Measurements from ENCODE around the gene CLCF1.
"Not testable (repeated sequence)": the region's sequence is repeated elsewhere in the genome, so short reads cannot be mapped to it uniquely, and the experiment has no call there.

CLCF1 gene

DNA sequence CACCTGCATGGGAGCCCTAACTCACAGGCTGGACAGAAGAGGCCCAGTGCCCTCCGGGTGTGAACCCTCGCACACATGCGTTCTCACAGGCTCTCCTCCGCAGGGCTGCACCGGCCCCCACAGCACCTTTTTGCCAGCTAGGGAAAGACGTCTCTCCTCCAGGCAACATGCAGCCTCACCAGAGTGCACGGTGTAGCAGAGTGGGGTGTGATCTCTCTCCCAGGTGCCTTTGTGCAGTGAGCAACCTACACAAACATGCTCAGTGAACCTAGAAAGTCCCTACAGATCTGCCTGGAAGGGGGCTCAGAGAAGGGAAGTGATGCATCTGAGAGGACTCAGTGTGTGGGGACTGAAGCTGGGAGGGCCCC, 38.4 kb upstream of the CLCF1 start:
- Mint-ChIP-seq H3K27me3 (no peaks in the 10 kb centered on the region), H3K9me3 (no peaks in the 10 kb centered on the region), H3K4me3 (no peak overlapping the region), H3K36me3 (ENCODE audit: low read depth) (peaks cover 7% of the 10 kb centered on the region), H3K4me1 (ENCODE audit: low read depth) (peaks cover 82% of the 10 kb centered on the region), H3K27ac (no peak overlapping the region)

DNA sequence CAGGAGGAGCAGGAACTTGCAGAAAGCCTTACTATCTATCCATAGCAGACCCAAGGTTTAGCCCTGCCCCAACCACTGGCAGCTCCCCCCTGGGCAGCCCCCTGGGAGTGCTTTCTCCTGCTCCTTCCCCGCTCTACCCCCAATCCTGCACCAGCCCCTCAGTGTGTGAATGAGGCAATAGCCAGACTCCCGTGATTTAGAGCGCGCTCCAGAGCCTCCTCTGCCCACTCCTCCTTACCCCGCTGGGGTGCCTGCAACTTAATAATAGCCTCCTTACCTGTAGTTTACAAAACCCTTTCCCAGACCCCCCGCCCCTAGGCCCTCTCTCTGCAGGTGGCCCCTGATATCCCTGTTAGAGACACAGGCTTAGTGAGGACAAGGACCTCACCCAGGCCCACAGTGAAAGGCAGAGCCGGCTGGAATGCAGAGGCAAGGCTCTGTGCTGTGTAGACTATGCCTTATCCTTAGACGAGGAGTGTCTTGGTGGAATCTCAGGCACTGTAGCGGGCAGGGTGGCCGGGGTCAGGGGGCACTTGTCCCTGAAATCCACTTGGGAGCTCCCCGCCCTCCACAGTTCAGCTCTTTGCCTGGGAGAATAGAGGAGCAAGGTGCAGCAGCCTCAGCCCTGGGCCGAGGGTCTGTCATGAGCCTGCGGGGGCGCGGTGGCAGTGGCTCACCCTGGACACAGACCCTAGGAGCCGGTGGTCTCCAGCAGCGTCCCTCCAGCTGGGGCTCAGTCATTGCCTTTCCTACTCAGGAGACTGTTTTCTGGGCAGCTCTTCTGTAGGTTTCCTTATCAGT, 37.8 kb upstream of the CLCF1 start:
- peaks cover 9% of the 10 kb centered on the region for H3K36me3 Mint-ChIP-seq (ENCODE audit: low read depth)
- peaks cover 81% of the 10 kb centered on the region for H3K4me1 Mint-ChIP-seq (ENCODE audit: low read depth)
- H3K4me3 Mint-ChIP-seq: no peak overlapping the region
- no peaks in the 10 kb centered on the region for H3K27me3 Mint-ChIP-seq
- H3K9me3 Mint-ChIP-seq: no peaks in the 10 kb centered on the region
- H3K27ac Mint-ChIP-seq: no peak overlapping the region

DNA sequence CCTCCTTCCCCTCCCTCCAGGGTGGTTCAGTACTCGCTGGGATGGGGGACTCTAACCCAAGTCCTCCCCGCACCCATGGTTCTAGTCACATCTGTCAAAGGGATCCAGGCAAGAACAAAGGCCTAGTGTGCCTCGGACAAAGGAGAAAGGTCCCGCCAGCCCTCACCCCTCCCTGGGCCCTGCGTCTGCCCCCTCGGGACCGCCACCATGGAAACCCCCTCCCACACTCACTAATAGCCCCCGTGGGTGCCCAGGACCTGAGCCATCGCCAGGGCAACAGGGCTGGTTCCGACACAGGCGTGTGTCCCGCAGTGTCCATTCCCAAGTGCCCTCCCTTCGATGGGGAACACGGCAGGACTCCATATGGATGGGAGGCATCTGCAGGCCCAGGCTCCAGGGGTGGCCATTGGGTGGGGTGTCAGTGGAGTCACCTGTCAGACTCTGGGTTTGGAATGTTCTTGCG, 37.0 kb upstream of the CLCF1 start:
- H3K9me3 Mint-ChIP-seq: no peaks in the 10 kb centered on the region
- no peaks in the 10 kb centered on the region for H3K27me3 Mint-ChIP-seq
- H3K27ac Mint-ChIP-seq: peak overlapping the region; percentile 92
- H3K4me3 Mint-ChIP-seq: peak overlapping the region; percentile 98
- H3K4me1 Mint-ChIP-seq (ENCODE audit: low read depth): peaks cover 83% of the 10 kb centered on the region
- peaks cover 12% of the 10 kb centered on the region for H3K36me3 Mint-ChIP-seq (ENCODE audit: low read depth)

DNA sequence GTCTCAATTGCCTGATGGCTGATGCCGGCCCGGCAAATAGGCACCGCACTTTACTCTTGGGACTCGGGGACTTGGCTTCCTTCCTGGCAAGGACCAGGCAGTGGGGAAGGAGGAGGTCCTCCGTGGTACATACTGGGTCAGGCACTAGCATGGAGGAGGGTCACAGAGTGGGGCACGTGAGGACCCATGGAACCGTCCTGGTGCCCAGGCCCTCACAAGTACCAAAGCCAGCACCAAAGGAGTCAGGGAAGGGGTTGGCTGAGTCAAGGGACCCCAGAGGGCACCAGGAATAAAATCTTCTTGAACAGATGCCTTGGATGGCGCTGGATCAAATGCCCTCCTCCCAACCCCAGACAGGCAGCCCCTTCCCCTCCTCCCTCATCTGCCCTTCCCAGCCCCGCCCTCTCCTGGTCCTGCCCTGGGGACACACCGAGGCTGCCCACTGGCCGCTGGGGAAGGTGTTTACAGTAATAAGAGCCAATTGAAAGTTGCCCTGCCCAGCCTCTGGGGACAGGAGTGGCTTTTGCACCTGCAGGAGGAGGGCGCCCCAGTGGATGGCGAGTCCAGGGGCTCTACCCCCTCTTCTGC, 36.5 kb upstream of the CLCF1 start:
- Mint-ChIP-seq H3K4me3 (peak overlapping the region; percentile 98), H3K27me3 (no peaks in the 10 kb centered on the region), H3K36me3 (ENCODE audit: low read depth) (peaks cover 12% of the 10 kb centered on the region), H3K4me1 (ENCODE audit: low read depth) (peaks cover 83% of the 10 kb centered on the region), H3K27ac (peak overlapping the region; percentile 92), H3K9me3 (no peaks in the 10 kb centered on the region)

DNA sequence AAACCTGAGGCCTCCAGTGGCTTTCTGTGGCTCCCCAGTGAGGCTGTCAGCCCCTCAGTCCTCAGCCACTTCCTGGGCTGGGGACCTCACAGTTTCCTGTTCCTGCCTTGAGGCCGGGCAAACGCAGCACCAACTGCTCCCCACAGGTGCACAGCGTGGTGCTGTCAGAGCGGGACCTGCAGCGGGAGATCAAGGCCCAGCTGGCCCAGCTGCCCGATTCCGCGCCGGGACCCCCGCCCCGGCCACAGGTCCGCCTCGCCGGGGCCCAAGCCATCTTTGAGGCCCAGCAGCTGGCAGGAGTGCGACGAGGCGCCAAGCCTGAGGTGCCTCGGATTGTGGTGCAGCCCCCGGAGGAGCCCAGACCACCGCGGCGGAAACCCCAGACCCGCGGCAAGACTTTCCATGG, 35.9 kb upstream of the CLCF1 start:
- H3K36me3 Mint-ChIP-seq (ENCODE audit: low read depth): peaks cover 12% of the 10 kb centered on the region
- peak overlapping the region; percentile 97 for H3K27ac Mint-ChIP-seq
- H3K4me3 Mint-ChIP-seq: peak overlapping the region; percentile 98
- H3K4me1 Mint-ChIP-seq (ENCODE audit: low read depth): peaks cover 88% of the 10 kb centered on the region
- H3K9me3 Mint-ChIP-seq: no peaks in the 10 kb centered on the region
- H3K27me3 Mint-ChIP-seq: no peaks in the 10 kb centered on the region

DNA sequence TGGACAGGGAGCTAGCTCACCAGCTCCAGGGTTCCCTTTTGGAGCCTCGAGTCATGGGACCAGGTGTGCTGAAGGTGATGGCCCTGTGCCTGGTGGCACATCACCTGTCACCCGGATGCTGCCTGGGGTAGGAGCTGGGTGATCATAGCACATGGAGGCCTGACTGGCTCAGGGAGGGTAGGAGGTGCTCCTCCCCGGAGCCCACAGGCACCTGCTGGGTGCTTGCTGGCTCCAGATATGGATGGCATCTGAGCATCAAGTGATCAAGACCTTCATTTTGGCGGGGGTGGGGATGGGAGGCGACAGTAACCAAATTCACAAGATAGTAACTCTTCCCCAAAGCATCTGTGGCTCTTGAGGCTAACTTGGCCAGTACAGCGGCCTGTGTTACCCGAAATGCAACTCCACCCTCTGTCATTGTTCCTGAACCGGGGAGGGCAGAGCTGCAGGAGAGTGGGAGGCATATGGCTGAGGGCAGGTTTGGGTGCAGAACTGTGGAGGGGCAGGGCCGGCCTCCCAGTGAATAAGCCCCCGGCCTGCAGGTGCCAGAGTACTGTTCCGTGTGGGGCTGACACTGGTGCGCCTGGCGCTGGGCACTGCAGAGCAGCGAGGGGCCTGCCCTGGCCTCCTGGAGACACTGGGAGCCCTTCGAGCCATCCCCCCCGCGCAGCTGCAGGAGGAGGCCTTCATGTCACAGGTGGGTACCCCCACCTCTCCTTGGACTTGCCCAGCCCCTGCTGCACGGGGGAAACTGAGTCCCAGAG, 35.2 kb upstream of the CLCF1 start:
- Mint-ChIP-seq H3K27me3 (no peaks in the 10 kb centered on the region), H3K9me3 (no peaks in the 10 kb centered on the region), H3K4me1 (ENCODE audit: low read depth) (peaks cover 88% of the 10 kb centered on the region), H3K36me3 (ENCODE audit: low read depth) (peaks cover 12% of the 10 kb centered on the region), H3K4me3 (peak overlapping the region; percentile 98), H3K27ac (peak overlapping the region; percentile 97)

DNA sequence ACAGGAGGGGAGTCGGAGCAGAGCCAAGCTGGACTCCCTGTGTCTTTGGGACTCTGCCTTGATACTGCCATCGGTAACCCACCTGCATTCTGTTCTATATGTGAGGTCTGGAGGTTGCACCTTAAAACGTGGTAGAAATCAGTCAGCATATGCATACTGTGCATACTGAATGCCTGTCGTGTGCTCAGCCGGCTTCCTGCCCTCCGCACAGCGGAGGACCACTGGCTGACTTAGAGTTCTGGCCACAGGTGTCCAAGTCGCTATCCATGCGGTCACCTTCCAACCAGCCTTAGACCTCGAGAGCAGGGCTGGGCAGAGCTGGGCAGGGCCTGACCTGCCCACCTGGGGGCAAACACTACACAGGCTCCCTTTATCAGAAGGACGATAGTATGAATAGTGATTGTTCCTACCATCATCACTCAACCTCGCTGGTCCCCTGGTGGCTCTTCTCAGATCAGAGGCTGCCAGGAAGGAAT, 34.3 kb upstream of the CLCF1 start:
- H3K36me3 Mint-ChIP-seq (ENCODE audit: low read depth): peaks cover 12% of the 10 kb centered on the region
- no peaks in the 10 kb centered on the region for H3K27me3 Mint-ChIP-seq
- peak overlapping the region; percentile 98 for H3K4me3 Mint-ChIP-seq
- H3K27ac Mint-ChIP-seq: peak overlapping the region; percentile 97
- H3K9me3 Mint-ChIP-seq: no peaks in the 10 kb centered on the region
- H3K4me1 Mint-ChIP-seq (ENCODE audit: low read depth): peaks cover 88% of the 10 kb centered on the region

DNA sequence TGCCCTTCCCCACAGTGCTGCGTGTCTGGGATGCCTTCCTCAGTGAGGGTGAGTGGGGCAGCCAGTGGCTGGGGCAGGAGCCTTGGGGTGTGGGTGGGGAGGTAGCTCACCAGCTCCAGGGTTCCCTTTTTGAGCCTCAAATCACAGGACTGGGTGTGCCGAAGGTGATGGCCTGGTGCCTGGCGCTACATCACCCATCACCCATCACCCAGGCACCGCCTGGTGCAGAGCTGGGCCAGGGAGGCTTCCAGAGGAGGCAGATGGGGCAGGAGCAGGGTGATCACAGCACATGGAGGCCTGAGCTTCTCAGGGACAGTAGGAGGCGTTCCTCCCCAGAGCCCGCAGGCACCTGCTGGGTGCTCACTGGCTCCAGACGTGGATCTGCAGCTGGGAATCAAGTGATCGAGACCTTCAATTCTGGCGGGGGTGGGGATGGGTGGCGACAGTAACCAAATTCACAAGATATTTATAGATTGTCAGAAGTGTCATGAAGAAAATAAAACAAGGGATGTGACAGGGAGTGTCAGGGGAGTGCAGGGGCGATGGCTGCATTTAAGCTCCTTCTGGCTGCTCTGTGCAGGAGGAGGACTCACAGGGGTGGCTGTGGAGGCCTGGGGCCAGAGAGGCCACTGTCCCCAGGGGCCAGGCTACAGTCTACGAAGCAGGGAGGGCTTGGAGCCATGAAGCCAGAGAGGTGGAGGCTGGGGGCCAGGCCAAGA, 33.7 kb upstream of the CLCF1 start:
- Mint-ChIP-seq H3K4me3 (peak overlapping the region; percentile 98), H3K36me3 (ENCODE audit: low read depth) (peaks cover 12% of the 10 kb centered on the region), H3K27ac (peak overlapping the region; percentile 97), H3K9me3 (no peaks in the 10 kb centered on the region), H3K27me3 (no peaks in the 10 kb centered on the region), H3K4me1 (ENCODE audit: low read depth) (peaks cover 88% of the 10 kb centered on the region)

DNA sequence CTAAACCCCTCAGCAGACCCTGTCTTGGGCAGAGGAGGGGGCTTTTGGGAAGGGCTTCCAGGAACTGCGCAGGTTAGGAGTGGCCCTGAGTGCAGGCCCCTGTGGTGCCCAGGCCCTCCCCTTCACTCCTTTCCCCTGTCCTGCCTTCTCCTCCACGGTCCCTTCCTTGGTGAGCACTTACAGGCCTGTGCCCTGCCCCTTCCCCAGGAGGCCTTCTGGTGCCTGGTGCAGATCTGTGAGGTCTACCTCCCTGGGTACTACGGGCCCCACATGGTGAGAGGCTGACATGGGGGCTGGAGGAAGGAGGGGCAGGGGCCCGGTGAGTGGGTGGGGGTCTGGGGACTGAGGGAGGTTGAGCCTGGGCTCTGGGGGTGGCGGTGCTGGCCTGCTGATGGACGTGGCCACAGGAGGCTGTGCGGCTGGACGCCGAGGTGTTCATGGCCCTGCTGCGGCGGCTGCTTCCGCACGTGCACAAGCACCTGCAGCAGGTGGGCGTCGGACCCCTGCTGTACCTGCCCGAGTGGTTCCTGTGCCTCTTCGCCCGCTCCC, 33.1 kb upstream of the CLCF1 start:
- Mint-ChIP-seq H3K27ac (peak overlapping the region; percentile 97), H3K27me3 (no peaks in the 10 kb centered on the region), H3K4me3 (peak overlapping the region; percentile 98), H3K4me1 (ENCODE audit: low read depth) (peaks cover 84% of the 10 kb centered on the region), H3K36me3 (ENCODE audit: low read depth) (peaks cover 12% of the 10 kb centered on the region), H3K9me3 (no peaks in the 10 kb centered on the region)

DNA sequence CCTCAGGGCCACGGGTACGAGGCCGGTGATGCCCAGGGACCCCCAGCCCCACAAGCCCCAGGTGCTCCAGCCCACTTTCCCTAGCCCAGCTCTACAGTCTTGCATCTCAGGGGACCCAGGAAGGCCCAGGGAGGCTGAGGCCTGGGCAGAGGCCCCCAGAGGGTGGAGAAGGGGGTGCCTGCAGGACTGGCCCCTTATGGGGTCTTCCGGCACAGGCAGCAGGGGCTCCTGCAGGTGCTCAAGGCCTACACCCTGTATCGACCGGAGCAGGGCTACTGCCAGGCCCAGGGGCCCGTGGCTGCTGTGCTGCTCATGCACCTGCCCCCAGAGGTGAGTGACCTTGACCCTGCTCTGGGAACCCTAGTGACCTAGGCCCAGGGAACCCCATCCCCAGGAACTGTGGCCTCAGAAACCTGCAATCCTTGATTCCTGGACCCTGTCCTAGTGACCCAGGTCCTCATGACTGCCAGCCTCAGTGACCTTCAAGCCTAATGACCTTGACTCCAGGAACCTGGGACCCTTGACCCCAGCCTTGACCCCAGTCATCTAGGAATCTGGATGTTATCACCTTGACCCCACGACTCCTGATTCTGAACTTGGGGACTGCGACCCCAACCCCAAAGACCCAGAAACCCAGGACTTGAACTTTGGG, 32.4 kb upstream of the CLCF1 start:
- Mint-ChIP-seq H3K27me3 (no peaks in the 10 kb centered on the region), H3K36me3 (ENCODE audit: low read depth) (peaks cover 12% of the 10 kb centered on the region), H3K27ac (peak overlapping the region; percentile 97), H3K4me1 (ENCODE audit: low read depth) (peaks cover 77% of the 10 kb centered on the region), H3K4me3 (peak overlapping the region; percentile 98), H3K9me3 (no peaks in the 10 kb centered on the region)

DNA sequence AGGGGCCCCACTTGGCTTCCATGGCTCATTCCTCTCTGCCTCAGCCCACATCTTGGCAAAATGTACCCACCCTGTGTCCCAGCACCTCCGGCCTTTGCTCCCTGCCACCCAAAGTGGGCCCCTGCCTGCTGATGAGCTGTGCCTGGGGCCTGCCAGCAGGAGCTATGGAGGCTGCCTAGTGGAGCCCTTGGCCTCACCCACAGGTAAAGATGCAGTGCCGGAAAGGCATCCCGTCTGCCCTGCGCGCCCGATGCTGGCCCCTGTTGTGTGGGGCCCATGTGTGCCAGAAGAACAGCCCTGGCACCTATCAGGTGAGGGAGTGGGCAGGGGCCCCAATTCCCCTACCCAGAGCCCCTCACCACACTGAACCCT, 31.8 kb upstream of the CLCF1 start:
- Mint-ChIP-seq H3K9me3 (no peaks in the 10 kb centered on the region), H3K36me3 (ENCODE audit: low read depth) (peaks cover 17% of the 10 kb centered on the region), H3K4me3 (peak overlapping the region; percentile 98), H3K27ac (peak overlapping the region; percentile 97), H3K27me3 (no peaks in the 10 kb centered on the region), H3K4me1 (ENCODE audit: low read depth) (peaks cover 77% of the 10 kb centered on the region)

DNA sequence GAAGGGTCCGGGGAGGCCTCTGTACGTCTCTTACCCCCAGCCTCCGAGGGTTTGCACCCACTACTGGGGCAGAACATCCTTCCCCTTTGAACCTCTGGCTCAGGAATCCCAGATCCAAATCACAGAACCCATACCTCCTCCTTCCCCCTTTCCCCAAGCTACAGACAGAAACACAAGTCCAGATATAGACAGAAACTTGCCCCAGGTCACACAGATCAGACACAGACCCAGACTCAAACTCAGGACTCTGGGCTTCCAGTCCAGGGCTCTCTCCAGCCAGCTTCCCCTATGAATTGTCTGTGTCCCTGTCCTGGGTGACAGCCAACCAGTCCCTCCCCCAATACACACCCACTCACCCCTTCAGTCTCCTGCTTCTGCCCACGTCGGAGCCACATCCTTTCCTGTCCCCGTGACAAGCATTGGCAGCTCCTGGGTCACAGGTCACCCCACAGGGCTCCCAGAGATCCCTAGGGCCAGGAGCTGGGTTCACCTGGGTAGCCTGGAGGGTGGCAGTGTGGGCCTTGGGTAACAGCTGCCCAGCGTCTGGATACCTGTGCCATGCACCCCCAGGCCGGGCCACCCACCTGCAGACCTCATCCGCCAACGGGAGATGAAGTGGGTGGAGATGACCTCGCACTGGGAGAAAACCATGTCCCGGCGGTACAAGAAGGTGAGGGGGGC, 31.3 kb upstream of the CLCF1 start:
- Mint-ChIP-seq H3K27me3 (no peaks in the 10 kb centered on the region), H3K27ac (peak overlapping the region; percentile 97), H3K9me3 (no peaks in the 10 kb centered on the region), H3K36me3 (ENCODE audit: low read depth) (peaks cover 18% of the 10 kb centered on the region), H3K4me3 (peak overlapping the region; percentile 98), H3K4me1 (ENCODE audit: low read depth) (peaks cover 76% of the 10 kb centered on the region)

DNA sequence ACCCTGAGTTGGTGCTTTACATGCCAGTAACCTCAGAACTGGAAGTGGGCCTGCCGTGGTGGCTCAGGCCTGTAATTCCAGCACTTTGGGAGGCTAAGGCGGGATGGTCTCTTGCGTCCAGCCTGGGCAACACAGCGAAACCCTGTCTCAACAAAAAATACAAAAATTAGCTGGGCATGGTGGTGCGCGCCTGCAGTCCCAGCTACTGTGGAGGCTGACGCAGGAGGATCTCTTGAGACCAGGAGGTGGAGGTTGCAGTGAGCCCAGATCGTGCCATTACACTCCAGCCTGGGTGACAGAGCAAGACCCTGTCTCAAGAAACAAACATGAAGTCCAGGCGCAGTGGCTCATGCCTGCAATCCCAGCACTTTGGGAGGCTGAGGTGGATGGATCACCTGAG, 29.7 kb upstream of the CLCF1 start:
- not testable (repeated sequence) for H3K9me3 Mint-ChIP-seq, H3K27me3 Mint-ChIP-seq
- Mint-ChIP-seq H3K4me3 (peak overlapping the region; percentile 98), H3K36me3 (ENCODE audit: low read depth) (peaks cover 29% of the 10 kb centered on the region), H3K27ac (peak overlapping the region; percentile 97), H3K4me1 (ENCODE audit: low read depth) (peaks cover 76% of the 10 kb centered on the region)
